ENCODE measurements around the gene OLIG2. TPM values are rescaled to one million over a fixed set of nuclear protein-coding genes. Genes with fewer than 3 reads are reported as not detected.

OLIG2 gene
- total and polyA plus RNA-seq, 2 donors (not counting 3 experiments of a cell fraction or from before 2014, with no cell fraction given) = not detected

GRCh38 chr21:33075596-33076195 is 50.0 kb downstream of the OLIG2 start:
- Histone ChIP-seq H4K20me1 (replicated peaks; ENCODE audit: control insufficient read depth, extremely low read depth, insufficient read depth, low read length) (no peaks in the 10 kb centered on the region), H3K4me1 (ENCODE audit: control insufficient read depth, extremely low read depth, insufficient read depth, low read length) (peaks cover 5% of the 10 kb centered on the region), H3K79me2 (ENCODE audit: control insufficient read depth, insufficient read depth, low read length) (no peaks in the 10 kb centered on the region), H3K4me2 (ENCODE audit: insufficient read depth, low read length) (no peak overlapping the region), H3K27ac (ENCODE audit: insufficient read depth, low read depth, low read length) (no peak overlapping the region), H3K36me3 (ENCODE audit: control insufficient read depth in 2 of 2, extremely low read depth in 1 of 2, insufficient read depth in 2 of 2, low read length in 2 of 2) (no peaks in the 10 kb centered on the region), H3K4me3 (replicated peaks in 1 of 3; ENCODE audit: insufficient read depth in 1 of 3, low read depth in 1 of 3, low read length in 3 of 3) (no peak overlapping the region), H3K9me3 (replicated peaks; ENCODE audit: control insufficient read depth, insufficient read depth, low read length) (no peaks in the 10 kb centered on the region), H2AFZ (ENCODE audit: low read depth, low read length) (no peak overlapping the region), H3K27me3 (ENCODE audit: control insufficient read depth in 2 of 2, insufficient read depth in 2 of 2, low read length in 2 of 2) (peaks cover 61 to 64% of the 10 kb centered on the region in 2 experiments), H3K9me1 (replicated peaks; ENCODE audit: control insufficient read depth, extremely low read depth, insufficient read depth, low read length) (no peaks in the 10 kb centered on the region), H3K9ac (replicated peaks; ENCODE audit: extremely low read depth, insufficient read depth, low read length) (no peak overlapping the region)
- FAIRE-seq (no peak), DNase-seq (ENCODE audit: low read depth, low spot score) (no peak)
- POLR2A ChIA-PET = no interaction called here
- dilution Hi-C loops (cut with MboI; ENCODE audit: extremely low pct_ligation_motif_present, low sequenced_read_pairs) (no loop called here), intact Hi-C loops (cut with micrococcal nuclease) (loop anchor here (10.0 kb wide), 1 partner anchor 51 kb away; the partner anchor contains the start of gene OLIG2)
- TF ChIP-seq POLR2AphosphoS5 (IDR thresholded peaks at IDR 0.05; ENCODE audit: insufficient read depth, low read depth, low read length) (no peak), MYC (IDR thresholded peaks at IDR 0.05; ENCODE audit: low read depth, low read length) (no peak), JUN (IDR thresholded peaks at IDR 0.05; ENCODE audit: borderline replicate concordance, insufficient read depth, insufficient read length, low read depth) (no peak), MAX (IDR thresholded peaks at IDR 0.05; ENCODE audit: insufficient read depth, insufficient read length) (no peak), FOS (IDR thresholded peaks at IDR 0.05; ENCODE audit: borderline replicate concordance, insufficient read depth, low read length) (no peak), GATA2 (IDR thresholded peaks at IDR 0.05; ENCODE audit: insufficient read depth, insufficient read length, low read depth, low read length) (no peak), CTCF (IDR thresholded peaks at IDR 0.05; ENCODE audit: extremely low read depth in 1 of 2, insufficient read depth in 1 of 2, low read depth in 1 of 2, low read length in 2 of 2) (no peak), POLR2A (IDR thresholded peaks at IDR 0.05; ENCODE audit: low read depth, low read length) (no peak), EZH2 (IDR thresholded peaks at IDR 0.05; ENCODE audit: borderline replicate concordance, low read depth, low read length, severe bottlenecking) (no peak)
- CTCF ChIA-PET = interaction anchor here (1.4 to 1.7 kb wide), 2 partner anchors 81 to 136 kb away, joined by 4 read pairs; no protein-coding TSS in a partner anchor
- no TSS peak for BruUV-seq (replicated peaks)

All from endothelial cell of umbilical vein (primary cell).